ENCODE measurements around the gene KATNBL1. TPM values are rescaled to one million over a fixed set of nuclear protein-coding genes. Genes with fewer than 3 reads are reported as not detected.

KATNBL1 gene
- total RNA-seq, 4 donors from 2014 or later, result 42.6 to 109 (median 47.8) TPM

DNA sequence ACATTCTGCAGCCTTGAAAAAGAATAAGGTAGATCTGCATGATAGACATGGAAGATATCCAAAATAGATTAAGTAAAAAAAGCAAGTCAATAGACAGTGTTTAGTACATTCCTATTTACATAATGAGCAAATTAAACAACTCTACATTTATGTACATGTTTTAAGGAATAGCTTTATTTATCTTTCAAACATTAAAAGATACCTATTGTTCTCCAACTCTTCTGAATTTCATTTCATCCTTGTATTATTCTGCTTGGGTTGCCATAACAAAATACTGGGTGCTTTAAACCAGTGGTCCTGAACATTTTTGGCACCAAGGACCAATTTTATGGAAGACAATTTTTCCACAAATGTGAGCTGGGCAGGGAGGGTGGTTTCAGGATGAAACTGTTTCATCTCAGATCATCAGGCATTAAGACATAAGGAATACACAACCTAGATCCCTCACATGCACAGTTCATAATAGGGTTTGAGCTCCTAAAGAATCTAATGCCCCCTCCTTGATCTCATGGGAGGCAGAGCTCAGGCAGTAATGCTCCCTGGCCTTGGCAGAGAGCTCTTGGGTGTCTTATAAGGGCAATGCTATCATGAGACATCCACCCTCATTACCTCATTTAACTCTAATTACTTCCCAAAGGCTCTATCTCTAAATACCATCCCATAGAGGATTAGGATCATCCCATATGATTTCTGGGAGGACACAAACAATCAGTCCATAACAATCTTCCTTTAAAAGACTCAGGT is 6.8 kb upstream of the KATNBL1 start:
- Histone ChIP-seq H3K36me3 (no peaks in the 10 kb centered on the region), H3K27ac (no peak overlapping the region), H3K4me3 (no peak overlapping the region), H3K9me3 (no peaks in the 10 kb centered on the region), H3K27me3 (no peaks in the 10 kb centered on the region), H3K4me1 (no peaks in the 10 kb centered on the region)
- TF ChIP-seq, protein P1, sequence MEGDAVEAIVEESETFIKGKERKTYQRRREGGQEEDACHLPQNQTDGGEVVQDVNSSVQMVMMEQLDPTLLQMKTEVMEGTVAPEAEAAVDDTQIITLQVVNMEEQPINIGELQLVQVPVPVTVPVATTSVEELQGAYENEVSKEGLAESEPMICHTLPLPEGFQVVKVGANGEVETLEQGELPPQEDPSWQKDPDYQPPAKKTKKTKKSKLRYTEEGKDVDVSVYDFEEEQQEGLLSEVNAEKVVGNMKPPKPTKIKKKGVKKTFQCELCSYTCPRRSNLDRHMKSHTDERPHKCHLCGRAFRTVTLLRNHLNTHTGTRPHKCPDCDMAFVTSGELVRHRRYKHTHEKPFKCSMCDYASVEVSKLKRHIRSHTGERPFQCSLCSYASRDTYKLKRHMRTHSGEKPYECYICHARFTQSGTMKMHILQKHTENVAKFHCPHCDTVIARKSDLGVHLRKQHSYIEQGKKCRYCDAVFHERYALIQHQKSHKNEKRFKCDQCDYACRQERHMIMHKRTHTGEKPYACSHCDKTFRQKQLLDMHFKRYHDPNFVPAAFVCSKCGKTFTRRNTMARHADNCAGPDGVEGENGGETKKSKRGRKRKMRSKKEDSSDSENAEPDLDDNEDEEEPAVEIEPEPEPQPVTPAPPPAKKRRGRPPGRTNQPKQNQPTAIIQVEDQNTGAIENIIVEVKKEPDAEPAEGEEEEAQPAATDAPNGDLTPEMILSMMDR (IDR thresholded peaks at IDR 0.05), result no peak
- TF ChIP-seq EP300 (IDR thresholded peaks at IDR 0.05) (no peak), POLR2A (IDR thresholded peaks at IDR 0.05) (no peak), POLR2AphosphoS5 (IDR thresholded peaks at IDR 0.05) (no peak)
- DNase-seq (ENCODE audit: low spot score in 2 of 2), result no peak

- WGBS, result 61% methylated on average over 3 of the region's 3 CpGs
- Histone ChIP-seq H3K4me3 (no peak overlapping the region), H3K27ac (no peak overlapping the region), H3K9me3 (no peaks in the 10 kb centered on the region), H3K4me1 (peaks cover 6% of the 10 kb centered on the region), H3K36me3 (no peaks in the 10 kb centered on the region), H3K27me3 (no peaks in the 10 kb centered on the region)
- DNase-seq (ENCODE audit: low spot score in 2 of 2), result no peak
- TF ChIP-seq POLR2A (IDR thresholded peaks at IDR 0.05), result no peak
- no peak for TF ChIP-seq POLR2AphosphoS5 (IDR thresholded peaks at IDR 0.05)
- TF ChIP-seq, protein P1 (IDR thresholded peaks at IDR 0.05), result no peak
- no peak for TF ChIP-seq EP300 (IDR thresholded peaks at IDR 0.05)
Observed at GRCh38 chr15:34214135-34214534, 4.2 kb upstream of the KATNBL1 start.

GRCh38 chr15:34213690-34214089 is 3.8 kb upstream of the KATNBL1 start:
- peaks cover 10% of the 10 kb centered on the region for H3K4me1 ChIP-seq
- no peaks in the 10 kb centered on the region for H3K9me3 ChIP-seq
- H3K27ac ChIP-seq, result no peak overlapping the region
- DNase-seq (ENCODE audit: low spot score in 2 of 2), result no peak
- H3K27me3 ChIP-seq, result no peaks in the 10 kb centered on the region
- H3K4me3 ChIP-seq, result no peak overlapping the region
- 32% methylated on average over 4 of the region's 4 CpGs for WGBS
- H3K36me3 ChIP-seq, result no peaks in the 10 kb centered on the region
- TF ChIP-seq, protein P1 (IDR thresholded peaks at IDR 0.05), result no peak
- TF ChIP-seq POLR2A (IDR thresholded peaks at IDR 0.05), result no peak
- no peak for TF ChIP-seq EP300 (IDR thresholded peaks at IDR 0.05)
- no peak for TF ChIP-seq POLR2AphosphoS5 (IDR thresholded peaks at IDR 0.05)

DNA sequence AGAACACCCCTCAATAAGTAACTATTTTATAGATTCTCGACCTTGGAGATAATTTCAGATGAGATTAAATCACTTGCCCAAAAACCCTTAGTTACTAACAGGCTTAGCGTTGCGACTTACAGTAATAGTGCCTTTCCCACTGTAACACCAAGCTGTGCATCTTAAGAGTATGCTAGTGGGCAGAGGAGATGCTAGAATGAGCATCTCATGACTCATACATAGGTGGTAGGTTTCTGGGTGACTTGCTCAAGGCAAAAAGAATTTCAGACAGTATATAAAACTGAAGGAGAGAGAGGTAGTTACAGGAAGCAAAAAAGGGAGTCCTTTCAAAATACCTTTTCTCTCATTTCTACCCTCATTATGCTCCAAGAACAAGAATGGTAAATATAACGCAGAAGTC is 3.9 kb downstream of the KATNBL1 start:
- DNase-seq (ENCODE audit: low spot score in 2 of 2), result no peak
- Histone ChIP-seq H3K9me3 (no peaks in the 10 kb centered on the region), H3K4me3 (no peak overlapping the region), H3K27me3 (no peaks in the 10 kb centered on the region), H3K4me1 (peaks cover 19% of the 10 kb centered on the region), H3K27ac (no peak overlapping the region), H3K36me3 (peaks cover 5% of the 10 kb centered on the region)
- TF ChIP-seq, protein P1 (IDR thresholded peaks at IDR 0.05), result no peak
- TF ChIP-seq POLR2AphosphoS5 (IDR thresholded peaks at IDR 0.05) (no peak), EP300 (IDR thresholded peaks at IDR 0.05) (no peak), POLR2A (IDR thresholded peaks at IDR 0.05) (no peak)
- 90% methylated on average over 4 of the region's 4 CpGs for WGBS

- Histone ChIP-seq H3K4me1 (peaks cover 12% of the 10 kb centered on the region), H3K27ac (no peak overlapping the region), H3K36me3 (peaks cover 10% of the 10 kb centered on the region), H3K9me3 (no peaks in the 10 kb centered on the region), H3K4me3 (no peak overlapping the region), H3K27me3 (no peaks in the 10 kb centered on the region)
- DNase-seq (ENCODE audit: low spot score in 2 of 2), result no peak
- 93% methylated on average over 1 of the region's 1 CpG for WGBS
- TF ChIP-seq, protein P1 (IDR thresholded peaks at IDR 0.05), result no peak
- TF ChIP-seq POLR2AphosphoS5 (IDR thresholded peaks at IDR 0.05) (no peak), POLR2A (IDR thresholded peaks at IDR 0.05) (no peak), EP300 (IDR thresholded peaks at IDR 0.05) (no peak)
Observed at GRCh38 chr15:34203936-34204335, 6.0 kb downstream of the KATNBL1 start.

Measured in suprapubic skin (tissue), 4 donors.